Cardiac muscle cell (in vitro differentiated cells and primary cell): ENCODE results near the gene PIGU. TPM values are rescaled to one million over a fixed set of nuclear protein-coding genes. Genes with fewer than 3 reads are reported as not detected.

Source experiments
- DNase-seq, 2 donors: peaks; one replicate each; pipeline versions ENCODE4 v3.0.0 to v3.0.0-alpha.2; 2010 to 2017; ENCODE audit warnings: low read depth in 1 of 2, low spot score in 1 of 2
- H3K27ac ChIP-seq: fragments of 200-600 bp; sonication (generic); 2 replicates; pipeline ENCODE4 v1.5.1; 2016
- H3K27me3 ChIP-seq: fragments of 200-600 bp; sonication (generic); 2 replicates; pipeline ENCODE4 v1.6.0; 2016; ENCODE audit warnings: control low read depth
- H3K36me3 ChIP-seq: fragments of 200-600 bp; sonication (generic); 2 replicates; pipeline ENCODE4 v1.5.1; 2016; ENCODE audit warnings: control low read depth
- H3K4me1 ChIP-seq: fragments of 200-600 bp; sonication (generic); 2 replicates; pipeline ENCODE4 v1.8.1; 2017; ENCODE audit warnings: low read depth, mild to moderate bottlenecking, mixed run types
- H3K4me3 ChIP-seq: fragments of 200-600 bp; sonication (generic); 2 replicates; pipeline ENCODE4 v1.5.1; 2016; ENCODE audit warnings: mild to moderate bottlenecking
- H3K9me3 ChIP-seq: fragments of 200-600 bp; sonication (generic); 2 replicates; pipeline ENCODE4 v1.5.1; 2017; ENCODE audit warnings: low read depth, mild to moderate bottlenecking, control low read depth
- CTCF ChIP-seq: IDR thresholded peaks from 2 replicates; pipeline ENCODE4 v1.5.1; 2012; ENCODE audit warnings: low read depth, mild to moderate bottlenecking, low read length
- polyA plus RNA-seq: library from polyadenylated mRNA; unstranded; fragments of >200 nt; fragmentation: Nextera tagmentation; extraction: Ambion mirVana; gene quantifications from 2 replicates; pipeline ENCODE4 v1.2.1, GENCODE V29; 2016
- total RNA-seq: library from RNA; depleted of rRNA; stranded (reverse); fragments of >200 nt; gene quantifications from 2 replicates; pipeline ENCODE4 v1.2.3, GENCODE V29; 2016

Gene PIGU
- total and polyA plus RNA-seq, 2 experiments from 2014 or later, result 22.8 to 40.9 TPM

GRCh38 chr20:34530342-34530741 is 146.6 kb downstream of the PIGU start:
- H3K4me3 ChIP-seq, result no peak overlapping the region
- H3K27ac ChIP-seq, result no peak overlapping the region
- H3K27me3 ChIP-seq, result no peaks in the 10 kb centered on the region
- H3K4me1 ChIP-seq, result no peaks in the 10 kb centered on the region
- peaks cover 46% of the 10 kb centered on the region for H3K36me3 ChIP-seq
- DNase-seq, result peak in 1 of 2 donors; percentile 17
- no peaks in the 10 kb centered on the region for H3K9me3 ChIP-seq
- TF ChIP-seq CTCF, result no peak

- TF ChIP-seq CTCF, result no peak
- Histone ChIP-seq H3K4me1 (no peaks in the 10 kb centered on the region), H3K27ac (no peak overlapping the region), H3K9me3 (no peaks in the 10 kb centered on the region), H3K4me3 (no peak overlapping the region), H3K27me3 (no peaks in the 10 kb centered on the region), H3K36me3 (peaks cover 40% of the 10 kb centered on the region)
- DNase-seq, result no peak
Measured at GRCh38 chr20:34529742-34530141, 147.2 kb downstream of the PIGU start.

- H3K36me3 ChIP-seq, result peaks cover 34% of the 10 kb centered on the region
- no peak overlapping the region for H3K4me3 ChIP-seq
- no peaks in the 10 kb centered on the region for H3K27me3 ChIP-seq
- H3K27ac ChIP-seq, result no peak overlapping the region
- DNase-seq, result no peak
- no peaks in the 10 kb centered on the region for H3K4me1 ChIP-seq
- no peak for TF ChIP-seq CTCF
- H3K9me3 ChIP-seq, result no peaks in the 10 kb centered on the region
Measured at GRCh38 chr20:34528921-34529297, 148.0 kb downstream of the PIGU start.

- Histone ChIP-seq H3K9me3 (no peaks in the 10 kb centered on the region), H3K27me3 (no peaks in the 10 kb centered on the region), H3K4me1 (peaks cover 4% of the 10 kb centered on the region), H3K27ac (no peak overlapping the region), H3K4me3 (no peak overlapping the region), H3K36me3 (peaks cover 25% of the 10 kb centered on the region)
- no peak for TF ChIP-seq CTCF
- no peak for DNase-seq
Measured at GRCh38 chr20:34527016-34527415, 149.9 kb downstream of the PIGU start.

GRCh38 chr20:34526466-34526865 is 150.4 kb downstream of the PIGU start:
- Histone ChIP-seq H3K36me3 (peaks cover 25% of the 10 kb centered on the region), H3K27ac (no peak overlapping the region), H3K27me3 (no peaks in the 10 kb centered on the region), H3K9me3 (no peaks in the 10 kb centered on the region), H3K4me1 (peaks cover 4% of the 10 kb centered on the region), H3K4me3 (no peak overlapping the region)
- TF ChIP-seq CTCF, result no peak
- no peak for DNase-seq

GRCh38 chr20:34525709-34526416 is 151.0 kb downstream of the PIGU start:
- peak in 1 of 2 donors; percentile 96 for DNase-seq
- Histone ChIP-seq H3K27ac (no peak overlapping the region), H3K36me3 (peaks cover 25% of the 10 kb centered on the region)

More at GRCh38 chr20:34525709-34526416, 151.0 kb downstream of the PIGU start:
- Histone ChIP-seq H3K9me3 (no peaks in the 10 kb centered on the region), H3K4me3 (no peak overlapping the region), H3K27me3 (no peaks in the 10 kb centered on the region), H3K4me1 (peaks cover 4% of the 10 kb centered on the region)
- no peak for TF ChIP-seq CTCF
